Stimulated activated CD4-positive, alpha-beta T cell treated with anti-CD3 and anti-CD28 coated beads, TNF-alpha, amount 100 ng/mL, for 48 hours (primary cell): Measurements from ENCODE around the gene GABRE.
"Not testable (repeated sequence)": the region's sequence is repeated elsewhere in the genome, so short reads cannot be mapped to it uniquely, and the experiment has no call there.

Experiments used
- DNase-seq, 3 donors: peaks; one replicate each; pipeline ENCODE4 v3.0.0-alpha.2; 2020; ENCODE audit warnings: low read depth in 3 of 3

The GABRE gene

DNA sequence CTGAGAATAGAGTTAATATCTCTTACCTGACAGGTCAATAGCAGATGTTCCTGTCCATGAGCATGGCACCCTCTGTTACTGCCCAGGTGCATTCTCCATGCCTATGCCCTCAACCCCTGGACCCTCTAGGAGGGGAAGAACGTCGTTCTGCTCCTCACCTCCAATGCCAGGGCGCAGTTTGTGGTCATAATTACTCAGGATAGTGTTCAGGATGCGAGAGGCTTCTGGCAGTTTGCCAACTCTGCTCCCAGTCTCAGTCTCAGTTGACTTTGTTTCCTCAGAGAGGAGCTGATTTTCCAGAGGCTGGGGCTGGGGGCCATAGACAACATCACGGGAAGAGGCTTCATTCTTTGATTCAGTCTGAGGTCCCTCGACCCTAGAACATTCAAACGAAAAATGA, 4.4 kb downstream of the GABRE start:
- no peak for DNase-seq

DNA sequence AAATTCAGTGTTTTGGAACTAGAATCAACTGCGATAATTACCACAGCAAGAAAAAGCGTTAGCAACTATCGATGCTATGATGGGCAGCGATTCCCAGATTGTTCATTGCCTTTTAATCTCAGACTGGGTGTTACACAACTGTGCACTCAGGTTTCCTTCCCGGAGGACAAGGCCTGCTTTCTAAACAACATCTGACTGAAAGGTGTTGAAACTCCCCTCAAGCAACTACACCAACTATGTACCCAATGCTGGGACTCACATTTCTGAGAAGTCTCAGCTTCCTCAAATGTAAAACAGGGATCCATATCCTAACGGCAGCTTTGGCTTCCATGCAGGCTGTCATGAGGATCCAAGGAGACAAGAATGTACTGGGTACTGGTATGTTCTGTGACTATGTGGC, 8.2 kb downstream of the GABRE start:
- DNase-seq: no peak

DNA sequence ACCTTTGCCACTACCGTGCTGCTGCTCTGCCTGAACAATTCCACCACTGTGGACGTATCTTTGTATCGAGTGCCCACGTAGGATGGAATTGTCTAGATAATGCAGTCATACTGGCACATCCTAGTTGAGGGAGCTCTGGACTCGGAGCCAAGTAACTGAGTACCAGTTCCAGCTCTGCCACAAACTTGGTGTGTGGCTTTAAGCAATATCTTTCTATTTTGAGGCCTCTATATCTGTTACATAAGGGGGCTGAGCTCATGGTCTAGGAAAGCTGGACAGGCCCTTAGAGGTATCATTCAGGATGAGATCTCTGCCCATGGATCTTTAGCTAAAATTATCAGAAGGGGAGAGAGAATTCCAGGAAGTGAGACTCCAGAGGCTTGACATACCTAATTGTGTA, 12.4 kb downstream of the GABRE start:
- no peak for DNase-seq

DNA sequence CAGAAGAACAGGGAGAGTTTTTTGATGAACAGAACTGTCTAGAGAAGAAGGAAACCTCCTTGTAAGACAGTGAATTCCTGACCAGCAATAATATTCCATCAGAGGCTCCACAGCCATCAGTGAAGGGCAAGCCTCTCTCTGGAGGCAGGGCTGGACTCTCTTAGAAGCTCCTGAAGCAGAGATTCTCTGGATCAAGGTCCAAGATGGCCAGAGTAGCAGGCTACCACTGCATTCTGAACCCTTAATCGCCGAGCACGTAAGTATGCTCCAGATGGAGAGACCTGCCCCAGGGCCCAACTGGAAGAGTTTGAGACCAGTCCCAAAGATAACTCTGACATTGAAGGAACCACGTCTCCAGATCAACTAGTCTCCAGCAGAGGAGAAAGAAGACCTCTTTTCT, 16.4 kb downstream of the GABRE start:
- DNase-seq: no peak

DNA sequence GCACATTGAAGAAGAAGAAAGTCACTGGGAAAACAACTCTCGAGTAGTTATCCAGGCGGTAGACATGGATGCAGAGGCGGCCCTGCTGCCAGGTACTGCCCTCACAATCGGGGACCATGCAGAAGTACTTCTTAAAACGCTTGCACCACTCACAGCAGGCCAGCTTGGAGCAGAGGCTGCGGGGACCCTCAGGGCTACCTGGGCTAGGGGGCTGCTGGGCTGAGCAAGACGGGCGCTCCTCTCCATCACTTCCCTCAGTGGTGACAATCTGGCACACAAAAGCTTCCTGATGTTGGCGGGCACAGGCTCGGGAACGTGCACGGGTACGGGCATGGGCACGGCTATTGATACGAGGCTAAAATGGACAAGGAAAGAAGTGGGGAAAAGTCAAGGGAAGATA, 19.7 kb downstream of the GABRE start:
- no peak for DNase-seq

DNA sequence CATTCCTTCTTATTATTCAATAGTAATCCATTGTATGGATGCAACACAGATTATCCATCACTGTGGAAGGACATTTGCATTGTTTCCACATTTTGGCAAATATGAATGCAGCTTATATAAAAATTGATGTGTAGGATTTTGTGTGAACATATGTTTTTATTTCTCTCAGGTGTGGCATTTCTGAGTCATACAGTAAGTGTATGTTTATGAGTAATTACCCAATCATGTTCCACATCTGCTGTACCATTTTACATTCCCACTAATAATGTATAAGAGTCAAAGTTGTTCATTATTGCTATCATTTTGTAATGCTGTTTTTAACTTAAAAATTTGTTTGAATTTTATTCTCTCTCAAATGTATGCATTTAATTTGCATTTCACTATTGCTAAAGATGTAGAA, 36.3 kb downstream of the GABRE start:
- no peak for DNase-seq

DNA sequence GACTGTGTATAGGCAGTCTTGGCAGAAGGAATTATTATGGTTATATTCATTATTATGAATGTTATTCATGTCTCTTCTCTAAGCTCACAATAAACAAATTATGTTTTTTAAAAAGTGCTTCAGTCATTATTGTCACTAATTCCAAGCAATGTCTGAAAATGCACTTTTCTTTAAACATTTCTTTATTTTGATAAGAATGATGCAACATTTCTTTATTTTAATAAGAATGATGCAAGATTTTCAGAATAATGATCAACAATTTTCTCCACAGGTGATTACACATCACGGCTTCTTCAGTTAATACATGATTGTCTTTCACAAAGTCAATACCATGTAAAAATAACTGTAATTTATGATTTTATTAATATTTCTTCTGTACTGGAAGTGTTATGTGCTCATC, 39.1 kb downstream of the GABRE start:
- DNase-seq: no peak

DNA sequence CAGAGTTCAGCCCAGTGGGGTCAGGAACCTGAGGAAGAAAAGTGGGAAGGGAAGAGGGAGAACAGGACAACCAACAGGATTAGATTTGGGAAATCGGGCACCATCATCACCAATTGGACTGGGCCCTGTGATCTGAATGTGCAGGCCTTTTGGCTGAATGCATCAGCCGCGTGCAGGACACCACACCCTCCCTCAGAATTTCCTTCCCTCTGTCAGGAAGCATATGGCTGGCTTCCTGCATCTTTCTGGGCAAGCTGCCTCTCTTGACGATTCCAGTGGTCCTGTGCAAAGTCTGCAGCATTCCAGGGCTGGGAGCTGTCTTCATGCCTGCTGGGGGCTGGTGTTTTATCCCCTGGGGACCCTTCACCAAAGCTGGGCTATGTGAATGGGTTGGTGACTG, 45.4 kb downstream of the GABRE start:
- DNase-seq: no peak

DNA sequence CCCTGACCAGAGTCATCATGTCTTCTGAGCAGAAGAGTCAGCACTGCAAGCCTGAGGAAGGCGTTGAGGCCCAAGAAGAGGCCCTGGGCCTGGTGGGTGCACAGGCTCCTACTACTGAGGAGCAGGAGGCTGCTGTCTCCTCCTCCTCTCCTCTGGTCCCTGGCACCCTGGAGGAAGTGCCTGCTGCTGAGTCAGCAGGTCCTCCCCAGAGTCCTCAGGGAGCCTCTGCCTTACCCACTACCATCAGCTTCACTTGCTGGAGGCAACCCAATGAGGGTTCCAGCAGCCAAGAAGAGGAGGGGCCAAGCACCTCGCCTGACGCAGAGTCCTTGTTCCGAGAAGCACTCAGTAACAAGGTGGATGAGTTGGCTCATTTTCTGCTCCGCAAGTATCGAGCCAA, 50.8 kb downstream of the GABRE start:
- no peak for DNase-seq

DNA sequence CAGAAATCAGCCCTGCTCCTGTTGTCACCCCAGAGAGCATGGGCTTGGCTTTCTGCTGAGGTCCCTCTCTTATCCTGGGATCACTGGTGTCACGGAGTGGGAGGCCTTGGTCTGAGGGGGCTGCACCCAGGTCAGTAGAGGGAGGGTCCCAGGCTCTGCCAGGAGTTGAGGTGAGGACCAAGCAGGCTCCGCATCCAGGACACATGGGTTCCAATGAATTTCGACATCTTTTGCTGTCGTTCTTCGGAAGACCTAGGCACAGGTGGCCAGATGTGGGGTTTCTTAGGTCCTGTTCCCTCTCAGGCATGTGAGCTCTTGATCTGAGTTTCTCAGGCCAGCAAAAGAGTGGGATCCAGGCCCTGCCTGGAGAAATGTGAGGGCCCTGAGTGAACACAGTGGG, 51.8 kb downstream of the GABRE start:
- DNase-seq: no peak

DNA sequence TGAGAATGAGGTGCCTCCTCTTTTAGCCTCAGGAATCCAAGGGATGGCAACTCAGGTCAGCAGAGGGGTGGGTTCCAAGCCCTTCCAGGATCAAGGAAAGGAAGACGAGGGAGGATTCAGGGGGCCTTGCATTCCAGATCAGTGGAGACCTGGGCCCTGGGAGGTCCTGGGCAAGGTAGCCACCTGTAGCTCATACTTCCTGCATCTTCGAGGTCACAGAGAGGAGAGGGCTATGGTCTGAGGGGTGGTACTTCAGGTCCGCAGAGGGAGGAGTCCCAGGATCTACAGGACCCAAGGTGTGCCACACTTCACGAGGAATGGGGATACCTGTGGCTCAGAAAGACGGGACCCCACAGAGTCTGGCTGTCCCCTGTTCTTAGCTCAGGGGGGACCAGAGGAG, 52.6 kb downstream of the GABRE start:
- DNase-seq: no peak

DNA sequence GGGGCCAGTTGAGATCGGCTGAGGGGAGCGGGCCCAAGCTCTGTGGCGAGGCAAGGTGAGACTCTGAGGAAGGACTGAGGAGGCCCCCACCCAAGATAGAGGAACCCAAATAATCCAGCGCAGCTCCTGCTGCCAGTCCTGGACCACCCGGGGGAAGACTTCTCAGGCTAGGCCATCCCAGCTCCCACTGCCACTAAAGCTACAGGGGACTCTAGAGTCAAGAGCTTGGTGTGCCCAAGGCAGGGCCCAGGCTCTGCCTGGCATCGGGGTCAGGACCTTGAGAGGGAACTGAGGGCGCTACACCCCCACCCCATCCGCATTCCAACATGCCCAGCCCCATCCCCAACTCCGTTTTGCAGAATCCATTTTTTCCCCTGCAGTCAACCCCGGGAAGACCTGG, 53.2 kb downstream of the GABRE start:
- no peak for DNase-seq

DNA sequence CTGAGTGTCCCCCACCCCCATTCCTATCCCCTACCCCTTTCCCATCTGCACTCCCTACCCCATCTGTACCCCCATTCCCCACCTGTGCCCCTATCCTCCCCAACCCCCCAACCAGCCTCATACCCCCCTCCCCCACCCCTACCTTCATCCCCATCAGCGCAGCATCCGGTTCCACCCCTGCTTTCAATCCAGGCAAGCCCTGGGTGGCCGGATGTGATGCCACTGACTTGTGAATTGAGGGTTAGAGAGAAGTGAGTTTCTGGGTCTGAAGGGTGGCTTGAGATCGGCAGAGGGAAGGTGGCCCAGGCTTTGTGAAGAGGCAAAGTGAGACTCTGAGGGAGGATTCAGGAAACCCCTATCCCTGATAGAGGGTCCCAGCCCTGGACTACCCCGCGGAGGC, 53.9 kb downstream of the GABRE start:
- DNase-seq: no peak

DNA sequence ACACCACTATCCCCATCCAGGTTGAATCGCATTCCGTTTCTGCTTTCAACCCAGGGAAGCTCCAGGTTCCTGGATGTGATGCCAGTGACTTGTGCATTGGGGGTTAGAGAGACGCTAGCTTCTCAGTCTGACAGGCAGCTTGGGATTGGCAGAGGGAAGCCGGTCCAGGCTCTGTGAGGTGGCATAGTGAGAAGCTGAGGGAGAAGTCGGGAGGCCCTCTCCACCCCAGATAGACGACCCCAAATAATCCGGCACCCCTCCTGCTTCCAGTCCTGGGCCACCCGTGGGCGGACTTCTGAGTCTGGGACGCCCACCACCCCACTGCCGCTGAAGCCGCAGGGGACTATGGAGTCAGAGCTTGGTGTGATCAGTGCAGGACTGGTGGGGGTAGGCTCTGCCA, 54.4 kb downstream of the GABRE start:
- DNase-seq: no peak

DNA sequence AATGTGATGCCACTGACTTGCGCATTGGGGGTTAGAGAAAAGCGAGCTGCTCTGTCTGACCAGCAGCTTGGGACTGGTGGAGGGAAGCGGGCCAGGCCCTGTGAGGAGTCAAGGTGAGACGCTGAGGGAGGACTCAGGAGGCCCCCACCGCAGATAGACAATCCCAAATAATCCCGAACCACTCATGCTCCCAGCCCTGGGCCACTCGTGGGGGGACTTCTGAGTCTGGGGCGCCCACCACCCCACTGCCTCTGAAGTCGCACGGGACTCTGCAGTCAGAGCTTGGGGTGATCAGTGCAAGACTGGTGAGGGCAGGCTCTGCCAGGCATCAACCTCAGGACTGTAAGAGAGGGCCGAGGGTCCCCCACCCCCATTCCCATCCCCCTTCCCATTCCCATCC, 54.9 kb downstream of the GABRE start:
- no peak for DNase-seq

DNA sequence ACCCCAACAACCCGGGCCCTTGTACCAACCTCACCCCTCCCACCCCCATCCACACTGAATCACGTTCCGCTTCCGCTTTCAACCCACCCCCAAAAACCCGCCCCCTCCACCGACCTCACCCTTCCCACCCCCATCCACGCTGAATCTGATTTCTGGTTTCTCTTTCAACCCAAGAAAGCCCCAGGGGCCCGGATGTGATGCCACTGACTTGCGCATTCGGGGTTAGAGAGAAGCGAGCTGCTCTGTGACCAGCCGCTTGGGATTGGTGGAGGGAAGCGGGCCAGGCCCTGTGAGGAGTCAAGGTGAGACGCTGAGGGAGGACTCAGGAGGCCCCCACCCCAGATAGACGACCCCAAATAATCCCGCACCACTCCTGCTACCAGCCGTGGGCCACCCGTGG, 55.7 kb downstream of the GABRE start:
- DNase-seq: not testable (repeated sequence)

DNA sequence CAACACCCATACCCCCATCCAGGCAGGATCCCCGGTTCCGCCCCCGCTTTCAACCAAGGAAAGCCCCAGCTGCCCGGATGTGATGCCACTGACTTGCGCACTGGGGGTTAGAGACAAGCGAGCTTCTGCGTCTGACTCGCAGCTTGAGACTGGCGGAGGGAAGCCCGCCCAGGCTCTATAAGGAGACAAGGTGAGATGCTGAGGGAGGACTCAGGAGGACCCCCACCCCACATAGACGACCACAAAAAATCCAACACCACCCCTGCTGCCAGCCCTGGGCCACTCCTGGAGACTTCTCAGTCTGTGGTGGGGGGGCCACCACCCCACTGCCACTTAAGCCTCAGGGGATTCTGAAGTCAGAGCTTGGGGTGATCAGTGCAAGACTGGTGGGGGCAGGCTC, 61.7 kb downstream of the GABRE start, which contains the start of gene MAGEA4:
MAGEA4 (plus strand) TSS at position 110 of the 400 bp plus-strand sequence. CDS start 10,776 bp downstream, outside the sequence.
- DNase-seq: no peak

DNA sequence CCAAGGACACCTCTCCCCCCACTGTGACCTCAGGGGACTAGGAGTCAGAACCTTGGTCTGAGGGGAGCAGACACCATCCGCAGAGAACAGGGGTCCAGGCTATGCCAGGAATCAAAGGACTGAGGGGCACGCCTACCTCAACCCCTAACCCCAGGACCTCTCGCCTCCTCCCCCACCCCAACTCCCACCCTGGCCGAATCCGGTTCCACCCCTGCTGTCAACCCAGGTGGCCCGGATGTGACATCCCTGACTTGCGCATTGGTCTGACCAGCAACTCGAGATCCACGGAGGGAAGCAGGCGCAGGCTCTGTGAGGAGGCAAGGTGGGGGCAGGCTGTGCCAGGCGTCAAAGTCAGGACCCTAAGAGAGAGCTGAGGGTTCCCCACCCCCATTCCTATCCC, 62.3 kb downstream of the GABRE start:
- no peak for DNase-seq

DNA sequence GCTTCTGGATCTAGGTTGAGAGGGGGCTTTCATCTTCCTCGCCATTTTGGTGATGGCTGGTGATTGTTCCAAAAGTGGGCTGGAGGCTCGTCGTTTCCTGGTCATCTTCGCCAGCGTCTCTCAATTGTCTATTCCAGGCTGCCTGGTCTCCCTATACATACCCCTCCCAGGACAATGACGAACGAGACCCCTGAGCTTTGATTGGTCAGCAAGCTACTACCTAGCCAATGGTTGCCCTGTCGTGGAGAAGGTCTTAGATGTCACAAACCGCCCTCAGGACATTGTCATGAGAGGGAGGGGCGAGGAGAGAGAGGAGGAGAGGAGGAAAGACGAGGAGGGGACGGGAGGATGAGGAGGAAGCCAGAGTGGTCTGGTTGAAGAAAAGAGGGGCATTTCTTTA, 69.5 kb downstream of the GABRE start:
- DNase-seq: no peak
